ENCODE data around the gene ELOVL5.

GRCh38 chr6:53366128-53366641, 17.4 kb upstream of the ELOVL5 start:
- TF ChIP-seq, protein P1, sequence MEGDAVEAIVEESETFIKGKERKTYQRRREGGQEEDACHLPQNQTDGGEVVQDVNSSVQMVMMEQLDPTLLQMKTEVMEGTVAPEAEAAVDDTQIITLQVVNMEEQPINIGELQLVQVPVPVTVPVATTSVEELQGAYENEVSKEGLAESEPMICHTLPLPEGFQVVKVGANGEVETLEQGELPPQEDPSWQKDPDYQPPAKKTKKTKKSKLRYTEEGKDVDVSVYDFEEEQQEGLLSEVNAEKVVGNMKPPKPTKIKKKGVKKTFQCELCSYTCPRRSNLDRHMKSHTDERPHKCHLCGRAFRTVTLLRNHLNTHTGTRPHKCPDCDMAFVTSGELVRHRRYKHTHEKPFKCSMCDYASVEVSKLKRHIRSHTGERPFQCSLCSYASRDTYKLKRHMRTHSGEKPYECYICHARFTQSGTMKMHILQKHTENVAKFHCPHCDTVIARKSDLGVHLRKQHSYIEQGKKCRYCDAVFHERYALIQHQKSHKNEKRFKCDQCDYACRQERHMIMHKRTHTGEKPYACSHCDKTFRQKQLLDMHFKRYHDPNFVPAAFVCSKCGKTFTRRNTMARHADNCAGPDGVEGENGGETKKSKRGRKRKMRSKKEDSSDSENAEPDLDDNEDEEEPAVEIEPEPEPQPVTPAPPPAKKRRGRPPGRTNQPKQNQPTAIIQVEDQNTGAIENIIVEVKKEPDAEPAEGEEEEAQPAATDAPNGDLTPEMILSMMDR (IDR thresholded peaks at IDR 0.05) = no peak
- TF ChIP-seq EZH2 (IDR thresholded peaks at IDR 0.05) (no peak), EZH2phosphoT487 (IDR thresholded peaks at IDR 0.05) (no peak)

All from neural progenitor cell (in vitro differentiated cells).